ENCODE data around the gene TADA2B. TPM values are rescaled to one million over a fixed set of nuclear protein-coding genes. Genes with fewer than 3 reads are reported as not detected.

The TADA2B gene
- total and polyA plus RNA-seq, 2 of the 4 experiments (the other 2 are of a cell fraction) = 6.1 to 8.6 TPM

GRCh38 chr4:7092026-7092425, 48.9 kb downstream of the TADA2B start:
- peaks cover 44% of the 10 kb centered on the region for H3K27me3 ChIP-seq (ENCODE audit: control insufficient read depth, insufficient read depth, low read length)
- CTCF ChIA-PET = no interaction called here
- H4K8ac ChIP-seq (ENCODE audit: low read depth in 2 of 2, low read length in 2 of 2) = no peak overlapping the region
- intact Hi-C loops (cut with micrococcal nuclease) (no loop called here), in situ Hi-C loops (cut with MboI; ENCODE audit: low sequenced_read_pairs) (no loop called here), dilution Hi-C loops (cut with HindIII; ENCODE audit: low sequenced_read_pairs, unreplicated experiment) (no loop called here)
- no peak overlapping the region for H3K4ac ChIP-seq (ENCODE audit: low read depth, low read length)
- no peaks in the 10 kb centered on the region for H3K4me1 ChIP-seq (ENCODE audit: control insufficient read depth, insufficient read depth, low read length)
- no peaks in the 10 kb centered on the region for H4K20me1 ChIP-seq (ENCODE audit: insufficient read depth, low read length)
- no peak overlapping the region for H3K4me2 ChIP-seq (ENCODE audit: low read depth, low read length)
- no peak for TF ChIP-seq BHLHE40 (IDR thresholded peaks at IDR 0.05; ENCODE audit: low read depth, low read length)
- TF ChIP-seq MAZ (IDR thresholded peaks at IDR 0.05; ENCODE audit: borderline replicate concordance, low read depth, low read length) = no peak
- TF ChIP-seq RAD21 (IDR thresholded peaks at IDR 0.05; ENCODE audit: low read length) = no peak
- no peak overlapping the region for H3K9ac ChIP-seq (ENCODE audit: low read depth, low read length)
- no peak for DNase-seq
- no peak overlapping the region for H3K56ac ChIP-seq (ENCODE audit: extremely low read depth, insufficient read depth, low read length)
- H4K91ac ChIP-seq (ENCODE audit: insufficient read depth, low read depth, low read length) = no peak overlapping the region
- H2BK15ac ChIP-seq (ENCODE audit: low read depth, low read length) = no peak overlapping the region
- H2BK20ac ChIP-seq (ENCODE audit: low read depth, low read length) = no peak overlapping the region
- no peaks in the 10 kb centered on the region for H3K79me1 ChIP-seq (ENCODE audit: low read depth in 1 of 2, low read length in 2 of 2)
- peaks cover 5% of the 10 kb centered on the region for H3K9me3 ChIP-seq (ENCODE audit: control insufficient read depth, insufficient read depth, low read length)
- H3K4me3 ChIP-seq (ENCODE audit: insufficient read depth, low read depth, low read length) = no peak overlapping the region
- H2BK120ac ChIP-seq (ENCODE audit: low read depth, low read length) = no peak overlapping the region
- no peak overlapping the region for H2AFZ ChIP-seq (replicated peaks; ENCODE audit: low read length, poor library complexity)
- H3K23ac ChIP-seq (ENCODE audit: low read depth, low read length) = no peak overlapping the region
- POLR2A ChIA-PET (ENCODE audit: unreplicated experiment) = no interaction called here
- no peak overlapping the region for H4K5ac ChIP-seq (ENCODE audit: low read depth, low read length)
- no CpG with 5 or more reads among the region's 3 CpGs for WGBS, 2 experiments (ENCODE audit: extremely low coverage in 2 of 2, insufficient read length in 1 of 2)
- no peaks in the 10 kb centered on the region for H3K36me3 ChIP-seq (ENCODE audit: control insufficient read depth, insufficient read depth, low read length)
- H3K27ac ChIP-seq (ENCODE audit: insufficient read depth, low read length) = no peak overlapping the region
- no TSS peak for BruUV-seq (replicated peaks)
- no peak overlapping the region for H2BK5ac ChIP-seq (ENCODE audit: low read depth, low read length, poor library complexity, severe bottlenecking)
- H2AK5ac ChIP-seq (ENCODE audit: low read depth, low read length) = no peak overlapping the region
- ATAC-seq (ENCODE audit: low read depth) = no peak
- H2AK9ac ChIP-seq (replicated peaks; ENCODE audit: low read depth, low read length, poor library complexity) = no peak overlapping the region
- no peak overlapping the region for H3K14ac ChIP-seq (replicated peaks; ENCODE audit: low read depth, low read length)
- H3K18ac ChIP-seq (ENCODE audit: low read depth, low read length) = no peak overlapping the region
- H3K9me1 ChIP-seq (ENCODE audit: insufficient read depth, low read length) = no peaks in the 10 kb centered on the region

Measured in IMR-90 (cell line).